ENCODE data around the gene EAPP.

The EAPP gene

DNA sequence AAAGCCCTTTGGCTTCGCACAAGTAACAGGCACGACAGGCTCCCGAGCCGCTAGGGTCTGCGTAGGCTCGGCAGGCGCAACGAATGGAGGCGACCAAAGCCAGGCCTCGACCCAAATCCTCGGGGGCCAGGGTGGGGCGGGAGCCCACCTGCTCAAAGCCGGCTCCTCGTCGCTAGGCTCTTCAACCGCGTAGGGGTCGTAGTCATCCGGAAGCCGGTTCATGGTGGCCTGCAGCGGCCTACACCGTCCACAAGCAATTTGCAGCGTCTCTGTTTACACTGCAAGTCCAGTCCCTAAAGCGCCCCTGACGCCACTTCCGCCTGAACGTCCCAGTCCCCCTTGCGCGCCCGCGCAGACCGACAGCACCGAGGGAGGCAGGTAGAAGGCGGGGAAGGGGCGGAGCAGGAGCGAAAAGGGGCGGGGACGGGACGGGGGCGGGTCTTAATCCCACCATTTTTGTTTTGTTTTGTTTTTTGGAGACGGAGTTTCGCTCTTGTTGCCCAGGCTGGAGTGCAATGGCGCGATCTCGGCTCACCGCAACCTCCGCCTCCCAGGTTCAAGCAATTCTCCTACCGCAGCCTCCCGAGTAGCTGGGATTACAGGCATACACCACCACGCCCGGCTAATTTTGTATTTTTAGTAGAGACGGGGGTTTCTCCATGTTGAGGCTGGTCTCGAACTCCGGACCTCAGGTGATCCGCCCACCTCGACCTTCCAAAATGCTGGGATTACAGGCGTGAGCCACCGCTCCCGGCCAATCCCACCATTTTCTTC, at the start of gene EAPP:
Gene EAPP, minus strand, starts transcription at position 295 of the 774 bp plus-strand sequence. Its CDS starts 73 bp downstream, at position 222.
- H3K4me3 ChIP-seq (replicated peaks; ENCODE audit: low read depth, low read length): peak within 1 kb of the TSS; percentile 79
- no peak for TF ChIP-seq CTCF (IDR thresholded peaks at IDR 0.05; ENCODE audit: low read depth, low read length, missing control alignments)
- peak; percentile 88 for DNase-seq (ENCODE audit: extremely low read depth, low read depth)

DNA sequence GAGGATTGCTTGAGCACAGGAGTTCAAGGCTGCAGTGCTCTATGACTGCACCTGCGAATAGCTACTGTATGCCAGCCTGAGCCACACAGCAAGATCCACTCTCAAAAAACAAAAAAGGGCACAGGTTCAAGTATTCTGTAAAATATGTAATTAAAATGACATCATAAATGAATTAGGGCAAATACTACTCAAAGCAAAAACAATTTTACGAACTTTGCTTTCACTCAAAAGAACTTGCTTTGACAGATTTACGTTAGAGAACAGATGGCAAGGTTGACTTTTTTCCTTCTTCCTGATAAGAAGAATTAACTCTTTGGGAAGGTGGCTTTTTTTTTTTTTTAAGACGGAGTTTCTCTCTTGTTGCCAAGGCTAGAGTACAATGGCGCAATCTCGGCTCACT, 44.0 kb upstream of the EAPP start:
- no peak overlapping the region for H3K4me3 ChIP-seq (replicated peaks; ENCODE audit: low read depth, low read length)
- no peak for TF ChIP-seq CTCF (IDR thresholded peaks at IDR 0.05; ENCODE audit: low read depth, low read length, missing control alignments)
- DNase-seq (ENCODE audit: extremely low read depth, low read depth): no peak

DNA sequence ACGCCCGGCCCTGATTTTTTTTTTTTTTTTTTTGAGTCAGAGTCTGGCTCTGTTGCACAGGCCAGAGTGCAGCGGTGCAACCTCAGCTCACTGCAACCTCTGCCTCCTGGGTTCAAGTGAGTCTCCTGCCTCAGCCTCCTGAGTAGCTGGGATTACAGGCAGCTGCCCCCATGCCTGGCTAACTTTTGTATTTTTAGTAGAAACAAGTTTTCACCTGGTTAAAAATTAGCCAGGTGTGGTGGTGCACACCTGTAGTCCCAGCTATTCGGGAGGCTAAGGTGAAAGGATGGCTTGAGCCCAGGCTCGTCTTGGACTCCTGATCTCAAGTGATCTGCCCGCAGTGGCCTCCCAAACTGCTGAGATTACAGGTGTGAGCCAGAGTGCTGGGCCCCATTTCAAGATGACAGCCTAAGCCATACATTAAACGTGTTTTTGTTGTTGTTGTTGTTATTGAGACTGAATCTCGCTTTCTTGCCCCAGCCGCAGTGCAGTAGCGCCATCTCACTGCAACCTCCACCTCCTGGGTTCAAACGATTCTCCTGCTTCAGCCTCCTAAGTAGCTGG, 42.7 kb upstream of the EAPP start:
- no peak for DNase-seq (ENCODE audit: extremely low read depth, low read depth)
- H3K4me3 ChIP-seq (replicated peaks; ENCODE audit: low read depth, low read length): no peak overlapping the region
- TF ChIP-seq CTCF (IDR thresholded peaks at IDR 0.05; ENCODE audit: low read depth, low read length, missing control alignments): no peak

GRCh38 chr14:34580381-34580780, 40.9 kb upstream of the EAPP start:
- H3K4me3 ChIP-seq (replicated peaks; ENCODE audit: low read depth, low read length): no peak overlapping the region
- TF ChIP-seq CTCF (IDR thresholded peaks at IDR 0.05; ENCODE audit: low read depth, low read length, missing control alignments): no peak
- DNase-seq (ENCODE audit: extremely low read depth, low read depth): no peak

GRCh38 chr14:34571771-34572170, 32.3 kb upstream of the EAPP start:
- H3K4me3 ChIP-seq (replicated peaks; ENCODE audit: low read depth, low read length): no peak overlapping the region
- TF ChIP-seq CTCF (IDR thresholded peaks at IDR 0.05; ENCODE audit: low read depth, low read length, missing control alignments): no peak
- DNase-seq (ENCODE audit: extremely low read depth, low read depth): no peak

DNA sequence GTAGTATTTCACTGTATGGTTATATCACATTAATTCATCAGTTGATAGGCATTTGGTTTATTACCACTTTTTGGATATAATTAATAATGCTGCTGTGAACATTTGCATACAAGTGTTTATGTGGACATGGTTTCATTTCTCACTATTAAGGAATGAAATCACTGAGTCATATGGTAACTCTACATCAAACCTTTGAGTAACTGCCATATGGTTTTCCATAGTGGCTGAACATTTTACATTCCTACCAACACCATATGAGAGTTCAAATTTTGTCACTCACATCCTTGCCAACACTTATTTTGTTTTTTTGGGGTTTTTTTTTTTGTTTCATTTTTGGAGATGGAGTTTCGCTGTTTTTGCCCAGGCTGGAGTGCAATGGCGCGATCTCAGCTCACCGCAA, 30.2 kb upstream of the EAPP start:
- H3K4me3 ChIP-seq (replicated peaks; ENCODE audit: low read depth, low read length): no peak overlapping the region
- TF ChIP-seq CTCF (IDR thresholded peaks at IDR 0.05; ENCODE audit: low read depth, low read length, missing control alignments): no peak
- DNase-seq (ENCODE audit: extremely low read depth, low read depth): no peak
